Neural cell (in vitro differentiated cells): ENCODE measurements around the gene LRIG1. TPM values are rescaled to one million over a fixed set of nuclear protein-coding genes. Genes with fewer than 3 reads are reported as not detected.

Experiments used
- H2AFZ ChIP-seq: fragments of 200-600, 300-800 bp; sonication (generic), shearing (Covaris generic); 2 replicates; pipeline ENCODE4 v1.6.0; 2014; ENCODE audit warnings: low read depth, mild to moderate bottlenecking, antibody characterized with exemption, low read length, moderate library complexity
- H3F3A ChIP-seq: fragments of 200-600 bp; shearing (Covaris generic); 2 replicates; pipeline ENCODE4 v1.6.1; 2016; ENCODE audit warnings: mild to moderate bottlenecking, moderate library complexity, mixed read lengths, antibody characterized with exemption, low read length; ENCODE audit not compliant: insufficient read depth, poor library complexity, severe bottlenecking
- H3K27ac ChIP-seq: fragments of 200-600, 300-800 bp; sonication (generic), shearing (Covaris generic); 2 replicates; pipeline ENCODE4 v1.5.1; 2014; ENCODE audit warnings: mild to moderate bottlenecking, low read length, moderate library complexity
- H3K27me3 ChIP-seq: fragments of 300-800, 200-600 bp; sonication (generic), shearing (Covaris generic); 2 replicates; pipeline ENCODE4 v1.6.0; 2014; ENCODE audit warnings: mild to moderate bottlenecking, low read depth, low read length, moderate library complexity; ENCODE audit not compliant: insufficient read depth
- H3K36me3 ChIP-seq: fragments of 300-800, 200-600 bp; sonication (generic), shearing (Covaris generic); 2 replicates; pipeline ENCODE4 v1.5.1; 2014; ENCODE audit warnings: mild to moderate bottlenecking, antibody characterized with exemption, low read length, moderate library complexity; ENCODE audit not compliant: insufficient read depth
- H3K4me2 ChIP-seq: fragments of 300-800, 200-600 bp; sonication (generic), shearing (Covaris generic); 2 replicates; pipeline ENCODE4 v1.6.0; 2014; ENCODE audit warnings: mild to moderate bottlenecking, low read length
- H3K4me3 ChIP-seq: fragments of 300-800, 200-600 bp; sonication (generic), shearing (Covaris generic); 2 replicates; pipeline ENCODE4 v1.5.1; 2014; ENCODE audit warnings: mild to moderate bottlenecking, low read length, moderate library complexity
- H3K79me2 ChIP-seq: fragments of 200-600 bp; shearing (Covaris generic); replicated peaks from 2 replicates; pipeline ENCODE4 v1.6.0; 2014; ENCODE audit warnings: mild to moderate bottlenecking, low read length, moderate library complexity; ENCODE audit not compliant: insufficient read depth
- H3K9ac ChIP-seq: fragments of 300-800, 200-600 bp; sonication (generic), shearing (Covaris generic); 2 replicates; pipeline ENCODE4 v1.6.1; 2016; ENCODE audit warnings: mild to moderate bottlenecking, low read length, mixed read lengths
- H3K9me2 ChIP-seq: fragments of 200-600 bp; shearing (Covaris generic); 2 replicates; pipeline ENCODE4 v1.6.1; 2016; ENCODE audit warnings: mild to moderate bottlenecking, low read length, mixed read lengths; ENCODE audit not compliant: insufficient read depth
- H3K9me3 ChIP-seq: fragments of 200-600, 300-800 bp; sonication (generic), shearing (Covaris generic); 2 replicates; pipeline ENCODE4 v1.6.1; 2016; ENCODE audit warnings: mild to moderate bottlenecking, mixed run types, low read length, moderate library complexity, mixed read lengths
- H4K20me1 ChIP-seq: fragments of 200-600 bp; shearing (Covaris generic); 2 replicates; pipeline ENCODE4 v1.6.1; 2016; ENCODE audit warnings: mild to moderate bottlenecking, mixed run types; ENCODE audit not compliant: insufficient read depth
- CTCF ChIP-seq: fragments of 450-650 bp; IDR thresholded peaks from 2 replicates; pipeline ENCODE4 v1.5.1; 2014; ENCODE audit warnings: antibody characterized with exemption, mild to moderate bottlenecking, moderate library complexity; ENCODE audit not compliant: poor library complexity, severe bottlenecking
- EP300 ChIP-seq: fragments of 450-650 bp; conservative IDR thresholded peaks from 2 replicates; pipeline ENCODE4 v1.6.1; 2014; ENCODE audit warnings: antibody characterized with exemption, mild to moderate bottlenecking, moderate library complexity; ENCODE audit not compliant: poor library complexity, severe bottlenecking
- EZH2 ChIP-seq: fragments of 200-600, 300-800 bp; shearing (Covaris generic), sonication (generic); IDR thresholded peaks from 2 replicates; pipeline ENCODE4 v1.6.1; 2014; ENCODE audit warnings: antibody characterized with exemption, low read length, borderline replicate concordance, mild to moderate bottlenecking; ENCODE audit not compliant: insufficient read depth, poor library complexity, severe bottlenecking
- MXI1 ChIP-seq: fragments of 450-650 bp; conservative IDR thresholded peaks from 2 replicates; pipeline ENCODE4 v1.6.1; 2014; ENCODE audit warnings: antibody characterized with exemption, mild to moderate bottlenecking; ENCODE audit not compliant: poor library complexity, severe bottlenecking
- POLR2AphosphoS5 ChIP-seq: IDR thresholded peaks from 2 replicates; pipeline ENCODE4 v1.6.1; 2012
- RAD21 ChIP-seq: fragments of 450-650 bp; conservative IDR thresholded peaks from 2 replicates; pipeline ENCODE4 v1.6.1; 2014; ENCODE audit warnings: antibody characterized with exemption, mild to moderate bottlenecking, moderate library complexity
- REST ChIP-seq: IDR thresholded peaks from 2 replicates; pipeline ENCODE4 v1.6.1; 2012; ENCODE audit warnings: borderline replicate concordance
- SMC3 ChIP-seq: fragments of 450-650 bp; conservative IDR thresholded peaks from 2 replicates; pipeline ENCODE4 v1.6.1; 2014; ENCODE audit warnings: antibody characterized with exemption, mild to moderate bottlenecking, moderate library complexity; ENCODE audit not compliant: poor library complexity
- TAF1 ChIP-seq: IDR thresholded peaks from 2 replicates; pipeline ENCODE4 v1.6.1; 2012; ENCODE audit warnings: low read depth
- polyA plus RNA-seq: library from polyadenylated mRNA; depleted of rRNA; stranded (reverse); fragments of >200 nt; gene quantifications from 2 replicates; pipeline ENCODE4 v1.2.3, GENCODE V29; 2014

LRIG1 gene
- polyA plus RNA-seq, 1 donor from 2014 or later: 7.1 TPM

- Histone ChIP-seq H3K27ac (no peak overlapping the region), H3K4me3 (no peak overlapping the region), H3K4me2 (no peak overlapping the region)
Observed at GRCh38 chr3:66482018-66482404, 18.8 kb downstream of the LRIG1 start.

More at GRCh38 chr3:66482018-66482404, 18.8 kb downstream of the LRIG1 start:
- Histone ChIP-seq H2AFZ (no peak overlapping the region), H3K9ac (no peak overlapping the region), H3K9me2 (no peaks in the 10 kb centered on the region), H3K27me3 (no peaks in the 10 kb centered on the region), H3K9me3 (no peaks in the 10 kb centered on the region), H3K36me3 (no peaks in the 10 kb centered on the region), H3K79me2 (peaks cover 74% of the 10 kb centered on the region), H3F3A (no peaks in the 10 kb centered on the region), H4K20me1 (no peaks in the 10 kb centered on the region)
- no peak for TF ChIP-seq RAD21
- no peak for TF ChIP-seq POLR2AphosphoS5
- TF ChIP-seq CTCF: no peak
- no peak for TF ChIP-seq REST
- no peak for TF ChIP-seq MXI1
- no peak for TF ChIP-seq EP300
- TF ChIP-seq SMC3: no peak
- TF ChIP-seq TAF1: no peak
- TF ChIP-seq EZH2: no peak
